Esophagus muscularis mucosa (tissue), 4 donors: ENCODE measurements around the gene FAM240A. TPM values are rescaled to one million over a fixed set of nuclear protein-coding genes. Genes with fewer than 3 reads are reported as not detected.

Source experiments
- DNase-seq: peaks from one replicate; pipeline ENCODE4 v3.0.0-alpha.2; 2017; ENCODE audit errors: extremely low spot score
- H3K27ac ChIP-seq, 4 donors: fragments of 200-600 bp; sonication (generic); replicated peaks in 1 of 4; 1 replicate in 3 of 4; 2 replicates in 1 of 4; pipeline ENCODE4 v1.5.1; 2016 to 2019; ENCODE audit warnings: mild to moderate bottlenecking in 1 of 4
- H3K27me3 ChIP-seq, 4 donors: fragments of 200-600 bp; sonication (generic); one replicate each; pipeline versions ENCODE4 v1.5.1 to v1.6.0; 2016 to 2019
- H3K36me3 ChIP-seq, 4 donors: fragments of 200-600 bp; sonication (generic); one replicate each; pipeline ENCODE4 v1.5.1; 2016 to 2019
- H3K4me1 ChIP-seq, 4 donors: fragments of 200-600 bp; sonication (generic); one replicate each; pipeline ENCODE4 v1.5.1; 2016 to 2019
- H3K4me3 ChIP-seq, 4 donors: fragments of 200-600 bp; sonication (generic); 1 replicate in 2 of 4; 2 replicates in 2 of 4; pipeline ENCODE4 v1.5.1; 2016 to 2019; ENCODE audit warnings: mild to moderate bottlenecking in 4 of 4, moderate library complexity in 1 of 4
- H3K9me3 ChIP-seq, 4 donors: fragments of 200-600 bp; sonication (generic); 1 replicate in 3 of 4; 2 replicates in 1 of 4; pipeline ENCODE4 v1.5.1; 2016 to 2019
- EP300 ChIP-seq: sonication (generic); formaldehyde crosslinking; IDR thresholded peaks from one replicate; pipeline ENCODE4 v1.6.1; 2017; ENCODE audit warnings: antibody characterized with exemption
- POLR2A ChIP-seq: fragments of 450-650 bp; IDR thresholded peaks from one replicate; pipeline ENCODE4 v1.6.1; 2017; ENCODE audit warnings: antibody characterized with exemption, moderate library complexity, mild to moderate bottlenecking, low read depth
- POLR2AphosphoS5 ChIP-seq, 2 donors: sonication (generic); formaldehyde crosslinking; IDR thresholded peaks; one replicate each; pipeline ENCODE4 v1.6.1; 2017; ENCODE audit warnings: antibody characterized with exemption in 2 of 2
- WGBS: methylation state at CpG from one replicate; pipeline ENCODE4 v1.1.5; 2018; 5-methylcytosine and 5-hydroxymethylcytosine counted together
- intact Hi-C: fragments of 100-400 bp; cut with DNase I; formaldehyde crosslinking; loops from one replicate; pipeline ENCODE4 v1.15.1; 2023
- total RNA-seq, 4 donors: library from RNA; depleted of rRNA; stranded (reverse); fragments of >200 nt; gene quantifications; one replicate each; pipeline versions ENCODE4 v1.1.0 to v1.2.1, GENCODE V29; 2016
- TF ChIP-seq, protein P1 (sequence below), 3 experiments: fragments of 200-600 bp in 2 of 3; fragments of 450-650 bp in 1 of 3; sonication (generic) in 2 of 3; IDR thresholded peaks; one replicate each; pipeline ENCODE4 v1.5.1; 2017 to 2019; ENCODE audit warnings: antibody characterized with exemption in 3 of 3, mild to moderate bottlenecking in 2 of 3, moderate library complexity in 1 of 3

The FAM240A gene
- total RNA-seq, 4 donors from 2014 or later = not detected

DNA sequence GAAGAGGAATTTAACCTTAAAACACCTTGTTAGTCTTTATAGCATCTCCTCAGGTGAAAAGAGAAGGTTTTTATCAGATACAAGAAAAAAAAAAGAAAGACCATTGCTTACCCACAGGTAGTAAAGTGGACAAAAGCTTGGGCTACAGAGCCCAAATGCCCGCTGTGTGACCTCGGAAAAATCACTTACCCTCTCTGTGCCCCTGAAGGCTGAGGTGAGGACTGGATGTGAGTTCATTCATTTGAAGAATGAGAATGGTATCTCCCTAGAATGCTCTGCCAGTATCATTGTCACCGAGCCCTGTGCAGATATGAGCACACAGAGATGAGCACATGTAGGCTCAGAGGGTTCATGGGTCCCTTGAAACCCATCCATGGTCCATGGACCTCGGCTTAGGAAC is 17.6 kb upstream of the FAM240A start:
- intact Hi-C loops = no loop called here
- 97% methylated on average over 4 of the region's 4 CpGs for WGBS

DNA sequence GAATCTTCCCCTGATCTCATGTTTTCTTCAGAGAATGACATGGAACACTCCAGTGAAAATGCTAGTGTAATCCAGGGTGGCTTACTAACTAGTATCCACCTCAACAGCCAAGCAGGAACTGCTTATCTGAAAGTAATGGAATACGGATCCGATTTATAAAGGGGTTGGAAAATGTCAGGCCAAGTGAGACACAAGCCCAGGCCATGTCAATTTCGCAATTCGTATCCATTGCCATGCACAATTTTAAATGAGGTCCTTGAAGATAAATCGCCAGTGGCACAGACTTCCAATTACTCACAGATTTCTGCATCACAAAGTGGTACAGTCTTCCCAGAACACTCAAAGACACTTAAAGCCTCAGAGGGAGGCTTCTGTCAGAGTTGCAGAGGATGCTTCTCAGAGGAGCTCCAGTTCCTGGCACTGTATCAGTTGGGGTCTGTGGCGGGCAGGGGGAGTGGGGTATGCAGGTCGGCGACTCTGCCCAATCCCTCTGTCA is 16.5 kb upstream of the FAM240A start:
- intact Hi-C loops = no loop called here
- H3K36me3 ChIP-seq = no peaks in the 10 kb centered on the region
- 91% methylated on average over 8 of the region's 8 CpGs for WGBS
- H3K4me3 ChIP-seq = no peak overlapping the region
- DNase-seq = no peak
- H3K9me3 ChIP-seq = no peaks in the 10 kb centered on the region
- TF ChIP-seq, protein P1, sequence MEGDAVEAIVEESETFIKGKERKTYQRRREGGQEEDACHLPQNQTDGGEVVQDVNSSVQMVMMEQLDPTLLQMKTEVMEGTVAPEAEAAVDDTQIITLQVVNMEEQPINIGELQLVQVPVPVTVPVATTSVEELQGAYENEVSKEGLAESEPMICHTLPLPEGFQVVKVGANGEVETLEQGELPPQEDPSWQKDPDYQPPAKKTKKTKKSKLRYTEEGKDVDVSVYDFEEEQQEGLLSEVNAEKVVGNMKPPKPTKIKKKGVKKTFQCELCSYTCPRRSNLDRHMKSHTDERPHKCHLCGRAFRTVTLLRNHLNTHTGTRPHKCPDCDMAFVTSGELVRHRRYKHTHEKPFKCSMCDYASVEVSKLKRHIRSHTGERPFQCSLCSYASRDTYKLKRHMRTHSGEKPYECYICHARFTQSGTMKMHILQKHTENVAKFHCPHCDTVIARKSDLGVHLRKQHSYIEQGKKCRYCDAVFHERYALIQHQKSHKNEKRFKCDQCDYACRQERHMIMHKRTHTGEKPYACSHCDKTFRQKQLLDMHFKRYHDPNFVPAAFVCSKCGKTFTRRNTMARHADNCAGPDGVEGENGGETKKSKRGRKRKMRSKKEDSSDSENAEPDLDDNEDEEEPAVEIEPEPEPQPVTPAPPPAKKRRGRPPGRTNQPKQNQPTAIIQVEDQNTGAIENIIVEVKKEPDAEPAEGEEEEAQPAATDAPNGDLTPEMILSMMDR (IDR thresholded peaks at IDR 0.05) = no peak
- no peak for TF ChIP-seq POLR2AphosphoS5 (IDR thresholded peaks at IDR 0.05)
- no peak for TF ChIP-seq POLR2A
- no peak for TF ChIP-seq EP300
- no peaks in the 10 kb centered on the region for H3K27me3 ChIP-seq
- H3K4me1 ChIP-seq = no peaks in the 10 kb centered on the region
- no peak overlapping the region for H3K27ac ChIP-seq

More for the DNA sequence above, 17.6 kb upstream of the FAM240A start:
- no peak overlapping the region for H3K4me3 ChIP-seq
- no peaks in the 10 kb centered on the region for H3K27me3 ChIP-seq
- H3K27ac ChIP-seq = no peak overlapping the region
- H3K36me3 ChIP-seq = no peaks in the 10 kb centered on the region
- no peaks in the 10 kb centered on the region for H3K4me1 ChIP-seq
- DNase-seq = no peak
- no peak for TF ChIP-seq POLR2A
- TF ChIP-seq, protein P1 (IDR thresholded peaks at IDR 0.05) = no peak
- TF ChIP-seq EP300 = no peak
- no peak for TF ChIP-seq POLR2AphosphoS5 (IDR thresholded peaks at IDR 0.05)
- H3K9me3 ChIP-seq = no peaks in the 10 kb centered on the region

DNA sequence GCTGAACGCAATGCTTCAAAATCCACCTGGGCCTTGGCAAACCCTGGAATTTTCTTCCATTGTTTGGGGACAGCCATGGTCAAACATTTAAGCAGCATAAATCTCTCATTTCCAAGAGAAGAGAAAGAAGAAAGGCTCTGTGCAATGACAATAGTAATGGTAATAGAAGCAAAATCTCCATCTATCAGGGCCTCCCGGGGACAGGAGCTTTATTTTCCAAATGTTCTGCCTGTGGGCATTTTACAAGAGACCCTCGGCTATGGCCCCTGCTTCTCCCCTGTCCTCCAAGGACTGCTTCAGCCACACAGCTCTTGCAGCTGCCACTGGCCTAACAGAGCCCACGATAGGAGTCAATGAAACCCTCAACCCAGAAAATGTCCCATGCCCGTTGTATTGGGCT is 12.7 kb upstream of the FAM240A start:
- no peak for DNase-seq
- 72% methylated on average over 5 of the region's 5 CpGs for WGBS

DNA sequence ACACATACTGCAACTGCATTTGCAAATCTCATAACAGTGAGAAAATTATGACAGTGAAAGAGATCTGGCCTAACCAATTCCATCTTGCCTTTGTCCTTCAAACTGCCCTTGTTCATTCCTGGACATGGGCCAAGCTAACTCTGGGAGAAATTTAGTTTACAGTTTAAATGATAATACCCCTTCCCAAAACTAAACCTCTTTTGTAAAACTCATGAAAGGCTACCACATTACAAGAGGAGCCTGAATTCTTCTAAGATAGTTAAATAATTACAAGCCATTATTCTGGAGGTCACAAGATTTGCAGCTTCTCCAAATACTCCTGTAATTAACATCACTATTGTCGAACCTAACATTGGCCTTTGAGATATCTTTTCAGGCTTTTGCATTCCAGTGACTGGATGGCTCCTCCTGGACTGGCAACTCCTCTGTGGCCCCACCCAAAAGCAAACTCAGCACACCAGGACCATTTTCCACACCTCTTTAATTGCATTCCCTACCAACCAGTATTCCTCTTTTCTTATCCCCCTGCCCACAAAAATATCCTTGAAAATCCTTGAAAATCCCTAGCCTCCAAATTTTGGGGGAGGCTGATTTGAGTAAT is 8.8 kb upstream of the FAM240A start:
- H3K27ac ChIP-seq = no peak overlapping the region
- TF ChIP-seq POLR2A (no peak), POLR2AphosphoS5 (IDR thresholded peaks at IDR 0.05) (no peak), EP300 (no peak)
- TF ChIP-seq, protein P1 (IDR thresholded peaks at IDR 0.05) = no peak
- peaks cover 0 to 6% (median 0%) of the 10 kb centered on the region in 4 donors for H3K27me3 ChIP-seq
- intact Hi-C loops = no loop called here
- H3K4me1 ChIP-seq = no peaks in the 10 kb centered on the region
- 63% methylated on average over 1 of the region's 1 CpG for WGBS
- DNase-seq = no peak
- no peaks in the 10 kb centered on the region for H3K9me3 ChIP-seq
- no peaks in the 10 kb centered on the region for H3K36me3 ChIP-seq
- H3K4me3 ChIP-seq = no peak overlapping the region

More for the DNA sequence above, 12.7 kb upstream of the FAM240A start:
- no peak overlapping the region for H3K27ac ChIP-seq
- H3K4me3 ChIP-seq = no peak overlapping the region
- no peaks in the 10 kb centered on the region for H3K9me3 ChIP-seq
- no peaks in the 10 kb centered on the region for H3K36me3 ChIP-seq
- no peak for TF ChIP-seq POLR2A
- no peak for TF ChIP-seq EP300
- TF ChIP-seq, protein P1 (IDR thresholded peaks at IDR 0.05) = no peak
- TF ChIP-seq POLR2AphosphoS5 (IDR thresholded peaks at IDR 0.05) = no peak
- no peaks in the 10 kb centered on the region for H3K27me3 ChIP-seq
- intact Hi-C loops = no loop called here
- H3K4me1 ChIP-seq = no peaks in the 10 kb centered on the region

DNA sequence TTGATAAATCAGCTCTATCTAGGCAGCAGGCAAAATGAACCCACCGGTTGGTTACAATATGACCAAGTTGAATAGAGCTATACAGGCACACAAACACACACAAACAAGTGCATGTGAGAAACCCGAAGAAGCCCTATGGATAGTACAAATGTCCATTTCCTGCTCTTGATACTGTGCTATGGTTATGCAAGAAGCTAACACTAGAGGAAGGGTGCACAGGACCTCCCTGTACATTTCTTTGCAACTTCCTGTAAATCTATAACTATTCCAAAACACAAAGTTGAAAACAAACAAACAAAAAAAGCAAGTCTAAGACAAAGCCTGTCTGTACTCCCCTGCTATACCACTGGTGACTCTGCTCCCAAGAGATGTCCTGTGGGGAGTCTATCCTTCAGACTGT is 8.2 kb upstream of the FAM240A start:
- H3K27ac ChIP-seq = no peak overlapping the region
- intact Hi-C loops = no loop called here
- no peaks in the 10 kb centered on the region for H3K36me3 ChIP-seq
- no peak for TF ChIP-seq EP300
- TF ChIP-seq POLR2AphosphoS5 (IDR thresholded peaks at IDR 0.05) = no peak
- TF ChIP-seq, protein P1 (IDR thresholded peaks at IDR 0.05) = no peak
- TF ChIP-seq POLR2A = no peak
- no peaks in the 10 kb centered on the region for H3K4me1 ChIP-seq
- DNase-seq = no peak
- no peaks in the 10 kb centered on the region for H3K9me3 ChIP-seq
- no peak overlapping the region for H3K4me3 ChIP-seq
- H3K27me3 ChIP-seq = peaks cover 0 to 6% (median 0%) of the 10 kb centered on the region in 4 donors
- 96% methylated on average over 2 of the region's 2 CpGs for WGBS
